ENCODE data around the gene TTC34. TPM values are rescaled to one million over a fixed set of nuclear protein-coding genes. Genes with fewer than 3 reads are reported as not detected.
"Not testable (repeated sequence)": the region's sequence is repeated elsewhere in the genome, so short reads cannot be mapped to it uniquely, and the experiment has no call there.

Gene TTC34
- total RNA-seq, 1 donor from 2014 or later, result 0.94 TPM

DNA sequence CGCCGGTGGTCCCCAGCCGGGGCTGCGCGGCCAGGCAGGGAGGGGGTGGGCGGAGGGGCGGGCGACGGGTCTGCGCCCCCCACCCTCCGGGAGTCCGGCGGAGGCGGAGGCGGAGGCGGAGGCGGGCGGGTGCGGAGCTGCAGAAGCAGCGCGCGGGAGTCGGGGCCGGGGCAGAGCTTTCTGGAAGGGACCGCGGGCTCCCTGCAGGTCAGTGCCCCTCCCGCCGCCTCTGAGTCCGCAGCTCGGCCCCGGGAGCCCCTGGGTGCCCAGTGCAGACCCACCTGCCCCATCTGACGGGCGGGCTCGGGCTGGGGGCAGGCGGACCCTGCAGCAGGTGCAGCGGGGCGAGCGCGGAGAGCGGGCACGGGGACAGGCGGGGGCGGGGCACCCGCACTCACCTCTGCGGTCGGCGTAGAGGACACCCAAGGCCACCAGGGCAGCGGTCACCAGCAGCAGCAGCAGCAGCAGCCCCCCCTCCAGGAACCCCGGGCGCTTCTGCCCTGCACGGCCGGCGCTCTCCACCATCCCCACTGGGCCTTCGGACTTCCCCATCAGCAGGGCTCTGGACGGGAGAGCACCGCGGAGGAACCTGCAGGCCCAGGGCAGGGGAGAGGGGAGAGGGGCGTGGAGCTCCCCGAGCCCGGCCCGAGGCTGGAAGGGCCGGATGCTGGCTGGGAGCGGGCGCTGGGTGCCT, 172.4 kb downstream of the TTC34 start:
- H3K4me1 Mint-ChIP-seq (ENCODE audit: low read depth), result no peaks in the 10 kb centered on the region
- intact Hi-C loops (cut with micrococcal nuclease), result no loop called here
- DNase-seq (ENCODE audit: low spot score), result no peak
- peaks cover 37% of the 10 kb centered on the region for H3K27me3 Mint-ChIP-seq (ENCODE audit: low read depth)
- H3K36me3 Mint-ChIP-seq (ENCODE audit: low read depth), result no peaks in the 10 kb centered on the region
- H3K4me3 Mint-ChIP-seq (ENCODE audit: low read depth), result no peak overlapping the region
- peaks cover 6% of the 10 kb centered on the region for H3K9me3 Mint-ChIP-seq
- H3K27ac Mint-ChIP-seq, result no peak overlapping the region

DNA sequence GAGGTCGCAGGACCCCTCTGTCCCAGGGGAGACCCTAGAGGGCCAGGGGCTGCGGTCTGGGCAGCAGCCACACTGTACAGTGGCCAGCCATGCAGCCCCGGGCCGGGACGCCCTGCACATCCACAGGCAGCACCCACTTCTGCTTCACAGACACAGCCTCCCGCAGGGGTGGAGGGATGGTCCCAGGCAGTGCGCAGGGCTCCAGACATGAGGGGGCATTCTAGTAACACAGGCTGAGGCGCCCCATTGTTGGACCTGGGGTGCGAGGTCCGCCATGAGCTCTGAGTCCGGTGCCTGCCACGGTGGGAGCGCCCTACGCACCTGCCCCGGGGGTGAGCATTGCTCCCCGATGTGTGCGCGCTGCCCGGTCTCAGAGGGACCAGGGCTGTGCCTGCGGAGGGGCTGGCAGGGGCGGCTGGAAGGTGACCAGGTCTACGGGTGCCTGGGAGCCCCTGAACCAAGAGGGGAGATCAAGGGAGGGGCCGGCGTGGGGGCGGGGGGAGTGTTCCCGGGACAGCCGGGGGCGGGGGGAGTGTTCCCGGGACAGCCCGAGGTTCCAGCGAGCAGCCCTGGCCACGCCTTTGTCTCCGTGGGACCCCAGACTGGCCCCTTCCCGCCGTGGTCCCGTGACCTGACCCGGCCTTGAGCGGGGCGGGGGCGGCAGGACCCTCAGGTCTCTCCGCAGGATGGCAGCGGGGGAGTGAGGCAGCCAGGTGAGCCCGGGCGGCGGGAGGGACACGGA, 173.1 kb downstream of the TTC34 start:
- intact Hi-C loops (cut with micrococcal nuclease), result no loop called here
- Mint-ChIP-seq H3K9me3 (peaks cover 6% of the 10 kb centered on the region), H3K27ac (no peak overlapping the region), H3K4me3 (ENCODE audit: low read depth) (no peak overlapping the region), H3K4me1 (ENCODE audit: low read depth) (no peaks in the 10 kb centered on the region), H3K36me3 (ENCODE audit: low read depth) (no peaks in the 10 kb centered on the region), H3K27me3 (ENCODE audit: low read depth) (peaks cover 37% of the 10 kb centered on the region)
- DNase-seq (ENCODE audit: low spot score), result no peak

DNA sequence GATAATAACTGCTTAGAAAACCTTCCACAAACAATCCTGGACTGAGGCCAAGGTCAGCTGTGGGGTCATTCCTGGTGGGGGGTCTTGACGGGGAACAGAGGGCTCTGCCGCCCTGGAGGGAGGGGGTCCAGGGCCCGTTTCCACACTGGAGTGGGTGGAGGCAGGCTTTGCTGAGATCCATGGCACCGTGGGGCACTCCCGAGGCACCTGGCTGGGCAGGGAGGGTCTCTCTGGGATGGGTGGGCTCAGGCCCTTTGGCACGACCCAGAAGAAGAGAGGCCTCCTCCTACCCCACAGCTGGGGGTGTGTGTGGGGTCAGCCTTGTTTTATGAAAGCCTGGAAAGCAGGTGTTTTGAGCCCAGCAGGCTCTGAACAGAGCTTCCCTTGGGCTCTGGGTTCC, 173.7 kb downstream of the TTC34 start:
- peaks cover 37% of the 10 kb centered on the region for H3K27me3 Mint-ChIP-seq (ENCODE audit: low read depth)
- H3K4me3 Mint-ChIP-seq (ENCODE audit: low read depth), result no peak overlapping the region
- intact Hi-C loops (cut with micrococcal nuclease), result no loop called here

DNA sequence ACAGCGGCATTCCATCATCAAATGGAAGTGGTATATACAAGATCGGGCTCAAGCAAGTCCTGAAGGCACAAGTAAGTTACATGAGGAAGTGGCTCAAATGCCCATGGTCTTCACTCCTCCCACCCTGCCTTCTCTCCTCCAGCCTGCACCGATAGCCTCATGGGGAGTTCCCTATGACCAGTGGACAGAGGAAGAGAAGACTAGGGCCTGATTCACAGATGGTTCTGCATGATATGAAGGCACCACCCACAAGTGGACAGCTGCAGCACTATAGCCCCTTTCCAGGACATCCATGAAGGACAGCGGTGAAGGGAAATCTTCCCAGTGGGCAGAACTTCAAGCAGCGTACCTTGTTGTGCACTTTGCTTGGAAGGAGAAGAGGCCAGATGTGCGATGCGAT, 175.7 kb downstream of the TTC34 start:
- H3K27ac Mint-ChIP-seq; H3K9me3 Mint-ChIP-seq; H3K36me3 Mint-ChIP-seq (ENCODE audit: low read depth); H3K4me1 Mint-ChIP-seq (ENCODE audit: low read depth); H3K4me3 Mint-ChIP-seq (ENCODE audit: low read depth); DNase-seq (ENCODE audit: low spot score); intact Hi-C loops (cut with micrococcal nuclease): not testable (repeated sequence)
- H3K27me3 Mint-ChIP-seq (ENCODE audit: low read depth), result peaks cover 35% of the 10 kb centered on the region

More for the DNA sequence above, 173.7 kb downstream of the TTC34 start:
- Mint-ChIP-seq H3K36me3 (ENCODE audit: low read depth) (no peaks in the 10 kb centered on the region), H3K4me1 (ENCODE audit: low read depth) (no peaks in the 10 kb centered on the region), H3K9me3 (peaks cover 6% of the 10 kb centered on the region), H3K27ac (no peak overlapping the region)
- DNase-seq (ENCODE audit: low spot score), result no peak

DNA sequence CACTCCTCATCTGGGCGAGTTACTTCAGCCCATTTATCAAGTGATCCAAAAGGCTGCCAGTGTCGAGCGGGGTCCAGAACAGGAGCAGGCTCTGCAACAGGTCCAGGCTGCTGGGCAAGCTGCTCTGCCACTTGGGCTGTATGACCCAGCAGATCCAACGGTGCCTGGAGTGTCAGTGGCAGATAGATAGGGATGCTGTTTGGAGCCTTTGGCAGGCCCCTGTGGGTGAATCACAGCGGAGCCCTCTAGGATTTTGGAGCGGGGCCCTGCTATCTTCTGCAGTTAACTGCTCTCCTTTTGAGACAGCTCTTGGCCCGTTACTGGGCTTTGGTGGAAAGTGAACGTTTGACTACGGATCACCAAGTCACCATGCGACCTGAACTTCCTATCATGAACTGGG, 176.2 kb downstream of the TTC34 start:
- H3K4me3 Mint-ChIP-seq (ENCODE audit: low read depth), result no peak overlapping the region
- intact Hi-C loops (cut with micrococcal nuclease), result no loop called here

DNA sequence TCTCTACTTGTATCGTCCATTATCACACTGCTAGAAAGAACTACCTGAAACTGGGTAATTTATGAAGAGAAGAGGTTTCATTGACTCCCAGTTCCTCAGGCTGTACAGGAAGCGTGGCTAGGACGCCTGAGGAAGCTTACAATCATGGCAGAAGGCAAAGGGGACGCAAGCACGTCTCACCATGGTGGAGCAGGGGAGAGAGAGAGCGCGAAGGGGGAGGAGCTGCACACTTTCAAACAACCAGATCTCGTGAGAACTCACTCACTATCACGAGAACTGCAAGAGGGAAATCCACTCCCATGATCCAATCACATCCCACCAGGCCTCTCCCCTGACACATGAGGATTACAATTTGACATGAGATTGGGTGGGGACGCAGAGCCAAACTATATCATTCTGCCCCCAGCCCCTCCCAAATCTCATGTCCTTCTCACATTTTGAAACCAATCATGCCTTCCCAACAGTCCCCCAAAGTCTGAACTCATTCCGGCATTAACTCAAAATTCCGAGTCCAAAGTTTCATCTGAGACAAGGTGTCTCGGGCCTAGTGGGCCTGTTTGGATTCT, 176.7 kb downstream of the TTC34 start:
- peaks cover 29% of the 10 kb centered on the region for H3K27me3 Mint-ChIP-seq (ENCODE audit: low read depth)
- intact Hi-C loops (cut with micrococcal nuclease), result no loop called here
- no peaks in the 10 kb centered on the region for H3K36me3 Mint-ChIP-seq (ENCODE audit: low read depth)
- no peak overlapping the region for H3K27ac Mint-ChIP-seq
- H3K4me3 Mint-ChIP-seq (ENCODE audit: low read depth), result no peak overlapping the region
- H3K4me1 Mint-ChIP-seq (ENCODE audit: low read depth), result no peaks in the 10 kb centered on the region
- DNase-seq (ENCODE audit: low spot score), result no peak
- no peaks in the 10 kb centered on the region for H3K9me3 Mint-ChIP-seq

More for the DNA sequence above, 176.2 kb downstream of the TTC34 start:
- peaks cover 32% of the 10 kb centered on the region for H3K27me3 Mint-ChIP-seq (ENCODE audit: low read depth)
- no peaks in the 10 kb centered on the region for H3K36me3 Mint-ChIP-seq (ENCODE audit: low read depth)
- no peak for DNase-seq (ENCODE audit: low spot score)
- H3K9me3 Mint-ChIP-seq, result peaks cover under 1% of the 10 kb centered on the region
- H3K4me1 Mint-ChIP-seq (ENCODE audit: low read depth), result no peaks in the 10 kb centered on the region
- no peak overlapping the region for H3K27ac Mint-ChIP-seq

DNA sequence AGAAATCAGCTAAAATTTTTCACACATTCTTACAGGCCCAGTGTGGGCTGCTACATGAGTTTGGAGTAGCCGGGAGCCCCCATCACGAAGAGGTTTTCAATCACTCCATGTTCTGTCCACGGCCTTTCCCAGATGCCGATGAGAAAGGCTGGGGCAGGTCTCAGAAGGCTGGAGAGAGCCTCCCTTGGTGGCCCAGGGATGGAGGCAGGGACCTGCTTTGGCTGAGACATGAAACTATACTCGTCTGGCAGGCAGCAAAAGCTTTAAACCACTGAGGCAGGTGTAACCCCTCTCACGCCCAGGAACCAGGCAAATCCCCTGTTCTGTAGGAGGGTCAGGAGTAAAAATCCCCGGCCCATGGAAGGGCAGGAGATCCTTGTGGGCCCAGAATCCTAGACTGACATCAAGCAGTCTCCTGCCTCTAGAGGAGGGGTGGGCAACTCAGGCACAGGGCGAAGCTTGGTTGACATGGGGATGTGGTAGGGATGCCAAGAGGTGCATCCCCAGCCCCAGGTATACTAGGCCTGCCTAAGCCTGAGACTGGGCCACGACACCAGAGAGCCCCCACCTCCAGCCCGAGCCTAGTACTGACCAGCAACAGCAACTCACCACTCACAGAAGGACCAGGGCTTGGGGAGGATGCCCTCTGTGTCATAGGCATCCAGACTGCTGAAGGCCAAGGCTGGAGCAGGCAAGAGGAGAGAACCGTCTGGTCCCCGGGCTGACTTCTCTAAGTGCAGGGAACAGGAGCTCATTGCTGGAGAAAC, 177.7 kb downstream of the TTC34 start:
- Mint-ChIP-seq H3K27ac (no peak overlapping the region), H3K36me3 (ENCODE audit: low read depth) (no peaks in the 10 kb centered on the region), H3K4me1 (ENCODE audit: low read depth) (no peaks in the 10 kb centered on the region), H3K27me3 (ENCODE audit: low read depth) (peaks cover 33% of the 10 kb centered on the region), H3K4me3 (ENCODE audit: low read depth) (no peak overlapping the region), H3K9me3 (no peaks in the 10 kb centered on the region)
- DNase-seq (ENCODE audit: low spot score), result no peak
- intact Hi-C loops (cut with micrococcal nuclease), result no loop called here

DNA sequence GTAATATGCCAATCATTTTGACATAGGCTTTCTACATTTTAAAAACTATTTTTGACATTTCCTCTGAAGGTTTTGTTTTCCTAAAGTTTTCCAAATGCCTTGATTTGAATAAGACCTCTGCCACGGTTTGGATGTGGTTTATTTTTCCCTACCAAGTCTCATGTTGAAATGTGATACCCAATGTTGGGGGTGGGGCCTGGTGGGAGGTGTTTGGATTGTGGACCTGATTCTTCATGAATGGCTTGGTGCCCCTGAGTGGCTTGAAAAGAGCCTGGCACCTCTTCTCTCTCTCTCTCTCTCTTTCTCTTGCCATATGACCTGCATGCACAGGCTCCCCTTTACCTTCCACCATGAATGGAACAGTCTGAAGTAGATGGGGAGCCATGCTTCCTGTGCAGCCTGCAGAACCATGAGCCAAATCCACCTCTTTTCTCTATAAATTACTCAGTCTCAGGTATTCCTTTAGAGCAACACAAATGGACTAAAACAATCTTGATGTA, 183.5 kb downstream of the TTC34 start:
- intact Hi-C loops (cut with micrococcal nuclease), result no loop called here
- Mint-ChIP-seq H3K36me3 (ENCODE audit: low read depth) (no peaks in the 10 kb centered on the region), H3K27me3 (ENCODE audit: low read depth) (peaks cover 14% of the 10 kb centered on the region), H3K4me1 (ENCODE audit: low read depth) (no peaks in the 10 kb centered on the region), H3K4me3 (ENCODE audit: low read depth) (no peak overlapping the region), H3K27ac (no peak overlapping the region), H3K9me3 (peaks cover 31% of the 10 kb centered on the region)
- no peak for DNase-seq (ENCODE audit: low spot score)

DNA sequence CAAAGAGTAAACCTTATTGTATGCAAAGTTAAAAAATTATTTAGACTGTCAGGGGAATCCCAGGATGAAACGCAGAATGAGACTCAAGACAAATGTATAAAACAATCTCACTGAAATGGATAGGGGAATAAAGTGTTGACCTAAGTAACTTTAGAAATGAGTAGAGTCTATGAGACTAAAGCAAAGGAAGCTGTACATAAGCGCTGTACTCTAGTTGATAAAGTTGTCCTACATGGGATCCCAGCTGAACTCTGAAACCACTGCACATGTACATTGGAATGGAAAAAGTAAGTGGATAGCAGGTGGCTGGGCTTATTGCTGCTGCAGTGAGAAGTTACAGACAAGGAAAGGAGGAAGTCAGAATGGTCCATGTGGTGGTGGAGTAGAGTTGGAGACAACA, 187.3 kb downstream of the TTC34 start:
- H3K36me3 Mint-ChIP-seq (ENCODE audit: low read depth), result no peaks in the 10 kb centered on the region
- intact Hi-C loops (cut with micrococcal nuclease), result no loop called here
- no peak for DNase-seq (ENCODE audit: low spot score)
- no peaks in the 10 kb centered on the region for H3K4me1 Mint-ChIP-seq (ENCODE audit: low read depth)
- peaks cover 31% of the 10 kb centered on the region for H3K9me3 Mint-ChIP-seq
- H3K4me3 Mint-ChIP-seq (ENCODE audit: low read depth), result no peak overlapping the region
- H3K27ac Mint-ChIP-seq, result no peak overlapping the region
- H3K27me3 Mint-ChIP-seq (ENCODE audit: low read depth), result peaks cover 9% of the 10 kb centered on the region

DNA sequence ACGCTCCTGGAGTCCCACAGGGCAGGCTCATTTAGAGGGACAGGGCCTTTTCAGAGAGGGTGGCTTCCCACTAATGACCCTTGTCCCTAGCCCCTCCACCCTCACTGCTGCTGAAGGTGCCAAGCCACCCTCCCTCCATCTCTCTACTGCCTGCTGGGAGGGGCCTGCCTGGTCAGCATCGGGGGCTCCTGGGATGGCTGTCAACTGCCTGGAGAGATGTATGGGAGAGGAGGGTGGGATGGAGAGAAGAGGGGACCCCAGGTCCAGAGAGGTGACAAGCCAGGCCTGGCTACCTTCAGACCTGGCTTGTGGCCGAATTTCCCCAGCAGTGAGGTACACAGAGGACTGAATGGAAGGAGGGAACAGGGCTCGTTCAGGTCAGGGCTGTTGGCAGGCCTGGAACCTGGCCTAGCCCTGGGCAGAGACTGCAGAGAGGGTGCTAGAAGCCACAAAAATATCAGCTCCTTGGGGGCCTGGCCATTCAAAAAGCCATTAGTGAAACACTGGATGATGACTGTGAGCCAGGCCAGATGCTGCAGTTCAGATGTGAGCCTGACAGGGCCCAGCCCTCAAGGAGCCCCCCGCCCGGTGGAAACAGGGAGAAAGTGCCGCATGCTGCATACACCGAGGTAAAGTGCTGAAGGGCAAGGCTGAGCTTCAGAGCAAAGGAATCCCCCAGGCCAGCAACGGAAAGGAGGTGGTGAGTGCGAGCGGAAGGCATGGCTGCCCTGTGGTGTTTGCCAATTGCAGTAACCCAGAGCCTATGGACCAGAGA, 188.7 kb downstream of the TTC34 start:
- Mint-ChIP-seq H3K4me1 (ENCODE audit: low read depth) (no peaks in the 10 kb centered on the region), H3K4me3 (ENCODE audit: low read depth) (no peak overlapping the region), H3K36me3 (ENCODE audit: low read depth) (no peaks in the 10 kb centered on the region), H3K9me3 (peaks cover 36% of the 10 kb centered on the region), H3K27me3 (ENCODE audit: low read depth) (peaks cover 2% of the 10 kb centered on the region), H3K27ac (no peak overlapping the region)
- DNase-seq (ENCODE audit: low spot score), result no peak
- intact Hi-C loops (cut with micrococcal nuclease), result no loop called here

DNA sequence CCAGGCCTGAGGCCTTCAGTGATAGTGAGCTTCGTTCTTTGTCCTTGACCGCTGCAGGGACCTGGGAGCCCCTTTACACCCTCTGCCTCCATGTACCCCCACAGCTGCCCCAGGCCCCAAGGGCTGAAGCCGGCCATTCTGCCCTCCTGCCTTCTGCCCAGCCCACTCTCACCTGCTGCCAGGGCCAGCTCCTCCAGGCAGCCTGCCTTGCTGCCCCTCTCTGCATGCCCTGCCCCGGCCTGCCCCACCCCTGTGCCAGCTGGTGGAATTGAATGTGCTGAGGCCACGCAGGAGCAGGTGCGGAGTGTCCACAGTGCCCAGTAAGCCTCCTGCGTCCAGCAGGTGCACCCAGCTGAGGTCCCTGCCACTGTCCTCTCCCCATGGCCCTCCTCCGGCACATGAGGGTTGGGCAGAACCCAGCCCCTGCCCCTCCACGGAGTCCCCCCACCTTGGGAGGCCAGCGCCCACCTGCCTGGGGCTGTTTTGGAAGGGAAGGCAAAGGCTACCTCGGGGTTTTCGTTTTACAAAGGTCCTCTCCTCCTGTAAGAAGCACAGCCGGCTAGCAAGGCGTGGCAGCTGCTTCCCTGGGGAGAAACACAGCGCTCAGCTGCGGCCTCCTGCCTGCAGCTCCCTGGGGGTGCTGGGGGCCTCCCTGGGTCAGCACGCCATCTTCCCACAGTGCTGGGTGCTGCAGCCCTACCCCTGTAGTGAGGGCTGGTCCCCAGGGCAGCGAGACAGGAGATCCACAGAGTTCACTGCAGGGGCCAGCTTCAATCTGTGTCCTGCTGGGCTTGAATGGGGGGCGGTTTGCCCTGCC, 189.7 kb downstream of the TTC34 start:
- Mint-ChIP-seq H3K9me3 (peaks cover 36% of the 10 kb centered on the region), H3K36me3 (ENCODE audit: low read depth) (no peaks in the 10 kb centered on the region), H3K4me1 (ENCODE audit: low read depth) (no peaks in the 10 kb centered on the region), H3K4me3 (ENCODE audit: low read depth) (no peak overlapping the region), H3K27ac (no peak overlapping the region), H3K27me3 (ENCODE audit: low read depth) (peaks cover 2% of the 10 kb centered on the region)
- no peak for DNase-seq (ENCODE audit: low spot score)
- intact Hi-C loops (cut with micrococcal nuclease), result no loop called here
